H1 (cell line): Measurements from ENCODE around the gene OR14A2. TPM values are rescaled to one million over a fixed set of nuclear protein-coding genes. Genes with fewer than 3 reads are reported as not detected.

ENCODE experiments used
- CEBPB ChIP-seq: IDR thresholded peaks from 2 replicates; pipeline ENCODE4 v1.6.1; 2012; ENCODE audit warnings: low read depth, low read length
- CHD7 ChIP-seq: fragments of 300-600 bp; sonication (generic); IDR thresholded peaks from 2 replicates; pipeline ENCODE4 v1.7.1; 2012; ENCODE audit warnings: low read length, moderate library complexity, mild to moderate bottlenecking, inconsistent platforms; ENCODE audit not compliant: insufficient replicate concordance
- GABPA ChIP-seq: IDR thresholded peaks from 2 replicates; pipeline ENCODE4 v1.6.1; 2011; ENCODE audit warnings: mild to moderate bottlenecking, low read length, moderate library complexity, borderline replicate concordance; ENCODE audit not compliant: insufficient read depth
- SP2 ChIP-seq: IDR thresholded peaks from 2 replicates; pipeline ENCODE4 v1.6.1; 2012; ENCODE audit warnings: mild to moderate bottlenecking, low read length, inconsistent platforms
- polyA plus RNA-seq, 7 experiments: library from polyadenylated mRNA; depleted of rRNA in 3 of 7; stranded (reverse) in 5 of 7; unstranded in 2 of 7; fragments of >200 nt in 5 of 7; fragments of 200-250 nt in 2 of 7; gene quantifications; 1 replicate in 5 of 7; 2 replicates in 1 of 7; 4 replicates in 1 of 7; pipeline versions ENCODE4 v1.2.1 to v1.2.3, GENCODE V29; 2011 to 2013; ENCODE audit warnings: missing spikeins in 2 of 7, mixed read lengths in 2 of 7
- total RNA-seq: library from RNA; stranded (reverse); fragmentation: NEBNext Ultra II Directional; extraction: Animal tissue kit (Norgen Biotek cat#: 25700); gene quantifications from 2 replicates; pipeline ENCODE4 v1.2.1, GENCODE V29; 2021

The OR14A2 gene
- total and polyA plus RNA-seq, 2 of the 8 experiments (the other 6 are each of a cell fraction or from before 2014, with no cell fraction given) = not detected

- TF ChIP-seq CHD7 (no peak), GABPA (no peak), SP2 (no peak), CEBPB (no peak)
- TF ChIP-seq, all 59 proteins: peak for 0
Observed at GRCh38 chr1:247679639-247680038, 68.3 kb downstream of the OR14A2 start, which contains the start of gene OR13G1 (continued).
